OCI-LY3 (cell line): ENCODE data around the gene NEUROG1.

ENCODE experiments used
- H2AFZ ChIP-seq: fragments of 200-600, 300-600 bp; shearing (Covaris generic); 2 replicates; pipeline ENCODE4 v1.6.0; 2014; ENCODE audit warnings: antibody characterized with exemption, low read depth, low read length
- H3K27ac ChIP-seq: fragments of 200-600, 300-600 bp; sonication (generic); 2 replicates; pipeline ENCODE4 v1.5.1; 2014; ENCODE audit warnings: mild to moderate bottlenecking, low read length, moderate library complexity, mixed read lengths
- H3K27me3 ChIP-seq: fragments of 200-600, 300-600 bp; sonication (generic); 2 replicates; pipeline ENCODE4 v1.6.1; 2014; ENCODE audit warnings: low read depth, low read length, mixed read lengths
- H3K36me3 ChIP-seq: fragments of 200-600, 300-600 bp; sonication (generic); replicated peaks from 2 replicates; pipeline ENCODE3; 2014; ENCODE audit warnings: low read depth, low read length, mixed read lengths
- H3K4me1 ChIP-seq: fragments of 300-600, 200-600 bp; sonication (generic); 2 replicates; pipeline ENCODE4 v1.6.1; 2014; ENCODE audit warnings: low read length, mixed read lengths
- H3K4me2 ChIP-seq: fragments of 200-600, 300-600 bp; sonication (generic); 2 replicates; pipeline ENCODE4 v1.6.1; 2014; ENCODE audit warnings: low read length, mixed read lengths
- H3K4me3 ChIP-seq: fragments of 300-600, 200-600 bp; sonication (generic); 2 replicates; pipeline ENCODE4 v1.5.1; 2014; ENCODE audit warnings: antibody characterized with exemption, mild to moderate bottlenecking, low read length, moderate library complexity
- H3K79me2 ChIP-seq: fragments of 300-600, 200-600 bp; shearing (Covaris generic); 2 replicates; pipeline ENCODE4 v1.6.1; 2014; ENCODE audit warnings: mild to moderate bottlenecking, low read length, mixed read lengths
- H3K9ac ChIP-seq: fragments of 300-600, 200-600 bp; shearing (Covaris generic); 2 replicates; pipeline ENCODE4 v1.6.0; 2014; ENCODE audit warnings: mild to moderate bottlenecking, low read length, moderate library complexity
- H3K9me3 ChIP-seq: fragments of 200-600, 300-600 bp; shearing (Covaris generic); 2 replicates; pipeline ENCODE4 v1.6.1; 2014; ENCODE audit warnings: low read length, mixed read lengths; ENCODE audit not compliant: insufficient read depth
- H4K20me1 ChIP-seq: fragments of 200-600, 300-600 bp; sonication (generic); 2 replicates; pipeline ENCODE4 v1.6.1; 2016; ENCODE audit warnings: low read length, mixed read lengths; ENCODE audit not compliant: insufficient read depth
- CTCF ChIP-seq: fragments of 200-600, 300-600 bp; sonication (generic); IDR thresholded peaks from 2 replicates; pipeline ENCODE4 v1.5.1; 2014; ENCODE audit warnings: antibody characterized with exemption, low read length, low read depth
- EZH2phosphoT487 ChIP-seq: fragments of 200-600 bp; shearing (Covaris generic); IDR thresholded peaks from 2 replicates; pipeline ENCODE4 v1.6.1; 2018; ENCODE audit warnings: antibody characterized with exemption, mixed run types, low read depth

Gene NEUROG1

GRCh38 chr5:135535820-135536801 lies at the start of gene NEUROG1:
TSS of gene NEUROG1 (minus strand) at chr5:135535964. CDS start at chr5:135535690, 274 bp downstream.
- Histone ChIP-seq H3K9ac (no peak within 1 kb of the TSS), H3K4me2 (no peak within 1 kb of the TSS), H4K20me1 (no peaks in the 10 kb centered on the region), H3K9me3 (no peaks in the 10 kb centered on the region), H3K4me1 (no peaks in the 10 kb centered on the region), H3K27ac (no peak within 1 kb of the TSS), H3K36me3 (no peaks in the 10 kb centered on the region), H3K27me3 (no peaks in the 10 kb centered on the region; the same call in 1 of the 2 replicates), H3K79me2 (no peaks in the 10 kb centered on the region), H3K4me3 (no peak within 1 kb of the TSS), H2AFZ (no peak within 1 kb of the TSS)
- TF ChIP-seq CTCF (no peak), EZH2phosphoT487 (no peak)

GRCh38 chr5:135584918-135585317 lies 49.2 kb upstream of the NEUROG1 start:
- no peaks in the 10 kb centered on the region for H3K36me3 ChIP-seq
- H3K27ac ChIP-seq, result no peak overlapping the region
- H3K4me2 ChIP-seq, result no peak overlapping the region
- no peaks in the 10 kb centered on the region for H3K79me2 ChIP-seq
- H4K20me1 ChIP-seq, result no peaks in the 10 kb centered on the region
- no peaks in the 10 kb centered on the region for H3K4me1 ChIP-seq
- 0 out of 2 replicates have a peak, but pooled peaks cover 12% of the 10 kb centered on the region for H3K27me3 ChIP-seq
- H2AFZ ChIP-seq, result no peak overlapping the region
- H3K9ac ChIP-seq, result no peak overlapping the region
- H3K9me3 ChIP-seq, result no peaks in the 10 kb centered on the region
- no peak for TF ChIP-seq EZH2phosphoT487
- no peak for TF ChIP-seq CTCF
- no peak overlapping the region for H3K4me3 ChIP-seq

DNA sequence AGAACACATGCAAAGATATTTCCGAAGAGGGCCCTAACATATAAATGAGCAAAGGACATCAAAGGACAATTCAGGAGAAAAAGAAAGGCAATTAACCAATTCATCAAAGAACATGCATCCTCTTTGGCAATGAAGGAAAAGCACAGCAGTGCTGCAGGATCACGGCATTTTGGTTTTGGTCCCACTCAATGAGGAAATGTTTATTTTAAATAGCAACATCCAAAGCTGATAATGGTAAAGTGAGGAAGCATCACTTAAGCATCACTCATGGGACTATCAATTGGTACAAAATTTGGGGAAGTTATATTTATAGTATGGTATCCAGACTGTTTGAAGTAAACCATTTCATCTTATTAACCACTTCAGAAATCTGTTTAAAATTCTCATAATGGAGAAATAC lies 48.5 kb upstream of the NEUROG1 start:
- no peak for TF ChIP-seq EZH2phosphoT487
- Histone ChIP-seq H3K9ac (no peak overlapping the region), H3K27me3 (0 out of 2 replicates have a peak, but pooled peaks cover 12% of the 10 kb centered on the region), H2AFZ (no peak overlapping the region), H3K36me3 (no peaks in the 10 kb centered on the region), H4K20me1 (no peaks in the 10 kb centered on the region), H3K79me2 (no peaks in the 10 kb centered on the region), H3K4me3 (no peak overlapping the region), H3K4me2 (no peak overlapping the region), H3K9me3 (no peaks in the 10 kb centered on the region), H3K27ac (no peak overlapping the region), H3K4me1 (no peaks in the 10 kb centered on the region)

DNA sequence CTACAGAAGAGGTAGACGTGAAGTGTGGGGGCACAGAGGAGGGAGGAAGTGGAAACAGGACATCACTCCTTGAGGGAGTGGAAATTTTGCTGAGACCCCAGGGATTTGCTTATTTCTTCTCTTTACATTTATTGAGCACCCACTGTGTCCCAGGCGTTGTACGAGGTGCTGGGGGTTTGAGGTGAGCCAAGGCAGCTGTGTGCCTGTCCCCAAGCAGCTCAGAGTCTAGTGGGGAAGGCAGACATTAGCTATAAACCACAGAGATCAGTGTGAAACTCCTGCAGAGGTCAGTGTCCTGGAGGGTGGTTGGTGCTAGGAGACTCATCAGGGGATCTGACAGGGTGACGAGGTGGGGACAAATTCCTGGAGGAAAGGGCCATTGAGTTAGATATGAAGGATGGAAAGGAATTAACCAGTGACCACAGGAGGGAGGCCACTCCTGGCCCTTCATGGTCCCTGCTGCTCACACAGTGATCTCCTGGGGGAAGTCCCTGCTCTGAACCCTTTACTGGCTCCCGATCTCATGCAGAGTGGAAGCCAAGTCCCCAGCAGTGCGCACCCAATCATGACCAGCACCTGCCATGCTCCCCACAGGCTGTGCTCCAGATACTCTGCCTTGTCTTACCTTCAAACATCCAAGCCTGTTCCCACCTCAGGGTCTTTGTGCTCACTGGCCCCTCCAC lies 46.5 kb upstream of the NEUROG1 start:
- no peak overlapping the region for H2AFZ ChIP-seq
- H3K79me2 ChIP-seq, result no peaks in the 10 kb centered on the region
- no peak overlapping the region for H3K4me3 ChIP-seq
- 0 out of 2 replicates have a peak, but pooled peaks cover 12% of the 10 kb centered on the region for H3K27me3 ChIP-seq
- H3K36me3 ChIP-seq, result no peaks in the 10 kb centered on the region
- no peaks in the 10 kb centered on the region for H3K4me1 ChIP-seq
- TF ChIP-seq EZH2phosphoT487 (no peak), CTCF (no peak)
- no peak overlapping the region for H3K9ac ChIP-seq
- H4K20me1 ChIP-seq, result no peaks in the 10 kb centered on the region
- H3K9me3 ChIP-seq, result no peaks in the 10 kb centered on the region
- H3K27ac ChIP-seq, result no peak overlapping the region
- no peak overlapping the region for H3K4me2 ChIP-seq
